Smooth muscle cell of the brain vasculature (primary cell): ENCODE data around the gene TMEM209.
"Not testable (repeated sequence)": the region's sequence is repeated elsewhere in the genome, so short reads cannot be mapped to it uniquely, and the experiment has no call there.

ENCODE experiments used
- DNase-seq: peaks from one replicate; pipeline ENCODE4 v3.0.0-alpha.2; 2012; ENCODE audit warnings: low read depth, low spot score

TMEM209 gene

DNA sequence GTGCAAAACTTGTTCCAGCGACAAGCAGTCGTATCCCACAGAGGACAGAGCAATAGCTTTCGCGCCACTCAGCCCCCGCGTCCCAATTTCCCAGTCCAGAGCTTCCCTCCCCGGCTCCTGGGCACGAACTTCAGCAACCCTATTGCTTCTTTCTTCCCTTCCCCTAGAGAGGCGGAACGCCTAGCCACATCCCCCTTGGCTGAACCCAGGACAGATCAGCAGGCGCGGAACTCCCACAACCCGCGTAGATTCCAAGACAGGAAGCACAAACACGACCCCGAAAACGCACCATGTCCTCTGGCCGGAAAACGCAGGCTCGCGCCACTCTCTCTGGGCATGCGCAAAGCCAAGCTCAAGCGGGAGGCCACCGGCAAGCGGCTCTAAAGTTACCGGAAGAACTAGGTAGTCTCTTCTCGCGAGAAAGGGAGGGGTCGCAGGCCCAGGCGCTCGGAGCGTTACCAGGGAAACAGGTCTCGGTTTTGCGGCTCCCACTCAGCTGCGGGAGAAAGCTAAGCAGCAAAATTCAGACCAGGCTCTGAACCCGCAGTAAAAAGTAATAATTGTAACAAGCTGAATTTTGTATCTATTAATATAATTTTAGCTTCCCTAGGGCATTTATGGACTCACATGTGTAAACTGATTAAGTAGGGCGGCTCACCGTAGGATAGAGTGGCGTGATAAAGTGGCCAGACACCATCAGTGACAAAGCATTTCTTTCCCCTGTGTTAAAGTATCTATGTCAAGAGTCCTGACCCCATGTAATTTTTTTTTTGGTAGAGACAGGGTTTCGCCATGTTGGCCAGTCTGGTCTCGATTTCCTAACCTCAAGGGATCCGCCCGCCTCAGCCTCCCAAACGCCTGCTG is at the start of gene TMEM209:
TMEM209 (minus strand) TSS at position 323 of the 864 bp plus-strand sequence; CDS start at position 292, 31 bp downstream.
- DNase-seq = peak; percentile 93

DNA sequence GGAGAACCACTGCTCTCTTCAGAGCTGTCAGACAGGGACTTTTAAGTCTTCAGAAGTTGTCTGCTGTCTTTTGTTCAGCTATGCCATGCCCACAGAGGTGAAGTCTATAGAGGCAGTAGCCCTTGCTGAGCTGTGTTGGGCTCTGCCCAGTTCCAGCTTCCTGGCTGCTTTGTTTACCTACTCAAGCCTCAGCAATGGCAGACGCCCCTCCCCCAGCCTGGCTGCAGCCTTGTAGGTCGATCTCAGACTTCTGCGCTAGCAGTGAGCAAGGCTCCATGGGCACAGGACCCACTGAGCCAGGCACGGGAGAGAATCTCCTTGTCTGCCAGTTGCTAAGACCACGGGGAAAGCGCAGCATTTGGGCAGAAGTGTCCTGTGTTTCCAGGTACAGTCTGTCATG is 49.3 kb upstream of the TMEM209 start:
- no peak for DNase-seq

DNA sequence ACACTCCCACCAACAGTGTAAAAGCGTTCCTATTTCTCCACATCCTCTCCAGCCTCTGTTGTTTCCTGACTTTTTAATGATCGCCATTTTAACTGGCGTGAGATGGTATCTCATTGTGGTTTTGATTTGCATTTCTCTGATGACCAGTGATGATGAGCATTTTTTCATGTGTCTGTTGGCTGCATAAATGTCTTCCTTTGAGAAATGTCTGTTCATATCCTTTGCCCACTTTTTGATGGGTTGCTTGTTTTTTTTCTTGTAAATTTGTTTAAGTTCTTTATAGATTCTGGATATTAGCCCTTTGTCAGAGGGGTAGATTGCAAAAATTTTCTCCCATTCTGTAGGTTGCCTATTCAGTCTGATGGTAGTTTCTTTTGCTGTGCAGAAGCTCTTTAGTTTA is 44.4 kb upstream of the TMEM209 start:
- not testable (repeated sequence) for DNase-seq

DNA sequence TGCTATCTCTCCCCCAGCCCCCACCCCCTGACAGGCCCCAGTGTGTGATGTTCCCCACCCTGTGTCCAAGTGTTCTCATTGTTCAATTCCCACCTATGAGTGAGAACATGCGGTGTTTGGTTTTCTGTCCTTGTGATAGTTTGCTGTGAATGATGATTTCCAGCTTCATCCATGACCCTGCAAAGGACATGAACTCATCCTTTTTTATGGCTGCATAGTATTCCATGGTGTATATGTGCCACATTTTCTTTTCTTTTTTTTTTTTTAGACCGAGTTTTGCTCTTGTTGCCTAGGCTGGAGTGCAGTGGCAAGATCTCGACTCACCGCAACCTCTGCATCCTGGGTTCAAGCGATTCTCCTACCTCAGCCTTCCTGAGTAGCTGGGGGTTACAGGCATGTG is 43.6 kb upstream of the TMEM209 start:
- DNase-seq = not testable (repeated sequence)

DNA sequence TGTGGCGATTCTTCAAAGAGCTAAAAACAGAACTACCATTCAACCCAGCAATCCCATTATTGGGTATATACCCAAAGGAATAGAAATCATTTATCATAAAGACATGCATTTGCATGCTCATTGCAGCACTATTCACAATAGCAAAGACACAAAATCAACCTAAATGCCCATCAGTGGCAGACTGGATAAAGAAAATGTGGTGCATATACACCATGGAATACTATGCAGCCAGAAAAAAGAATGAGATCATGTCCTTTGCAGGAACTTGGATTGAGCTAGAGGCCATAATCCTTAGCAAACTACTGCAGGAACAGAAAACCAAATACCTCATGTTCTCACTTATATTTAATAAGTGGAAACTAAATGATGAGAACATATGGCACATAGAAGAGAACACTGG is 41.3 kb upstream of the TMEM209 start:
- DNase-seq = not testable (repeated sequence)

DNA sequence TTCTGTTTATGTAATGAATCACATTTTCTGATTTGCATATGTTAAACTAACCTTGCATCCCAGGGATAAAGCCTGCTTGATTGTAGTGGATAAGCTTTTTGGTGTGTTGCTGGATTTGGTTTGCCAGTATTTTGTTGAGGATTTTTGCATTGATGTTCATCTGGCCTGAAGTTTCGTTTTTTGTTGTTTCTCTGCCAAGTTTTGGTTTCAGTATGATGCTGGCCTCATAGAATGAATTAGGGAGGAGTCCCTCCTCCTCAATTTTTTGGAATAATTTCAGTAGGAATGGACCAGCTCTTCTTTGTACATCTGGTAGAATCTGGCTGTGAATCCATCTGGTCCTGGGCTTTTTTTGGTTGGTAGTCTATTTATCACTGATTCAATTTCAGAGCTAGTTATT is 38.3 kb upstream of the TMEM209 start:
- DNase-seq = not testable (repeated sequence)

DNA sequence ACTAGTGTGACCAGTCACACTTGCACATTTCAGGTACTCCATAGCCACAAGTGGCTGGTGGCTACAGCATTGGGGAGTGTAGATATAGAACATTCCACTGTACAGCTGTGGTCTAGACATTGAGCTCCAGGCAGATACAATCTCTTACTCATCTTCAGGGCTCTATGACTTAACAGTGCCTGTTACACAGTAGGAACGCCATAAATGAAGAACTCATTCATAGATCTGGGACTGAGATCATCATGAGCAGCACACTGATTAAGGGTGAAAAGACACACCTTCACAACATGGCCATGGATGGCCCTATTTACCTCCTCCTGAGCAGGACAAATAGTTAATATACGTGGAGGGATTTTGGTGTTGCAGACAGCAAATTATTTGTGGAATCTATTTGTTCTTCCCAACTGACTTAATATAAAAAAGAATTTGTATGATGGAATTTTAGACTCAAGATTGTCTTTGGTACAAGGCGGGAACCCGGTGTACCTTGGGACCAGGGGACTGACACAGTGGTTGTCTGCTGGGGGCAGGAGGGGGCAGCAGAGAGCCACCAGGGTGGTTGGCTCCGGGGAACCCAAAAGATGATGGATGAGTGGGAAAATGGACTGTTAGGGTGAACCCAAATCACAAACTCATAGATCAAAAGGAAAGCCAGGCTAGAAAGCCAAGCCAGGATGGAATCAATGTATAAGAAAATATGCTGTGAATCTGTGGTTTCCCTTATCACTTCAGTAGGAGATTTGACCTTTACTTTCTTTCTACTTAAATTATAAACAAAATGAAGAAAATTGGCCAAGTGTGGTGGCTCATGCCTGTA is 37.2 kb upstream of the TMEM209 start:
- peak; percentile 23 for DNase-seq

DNA sequence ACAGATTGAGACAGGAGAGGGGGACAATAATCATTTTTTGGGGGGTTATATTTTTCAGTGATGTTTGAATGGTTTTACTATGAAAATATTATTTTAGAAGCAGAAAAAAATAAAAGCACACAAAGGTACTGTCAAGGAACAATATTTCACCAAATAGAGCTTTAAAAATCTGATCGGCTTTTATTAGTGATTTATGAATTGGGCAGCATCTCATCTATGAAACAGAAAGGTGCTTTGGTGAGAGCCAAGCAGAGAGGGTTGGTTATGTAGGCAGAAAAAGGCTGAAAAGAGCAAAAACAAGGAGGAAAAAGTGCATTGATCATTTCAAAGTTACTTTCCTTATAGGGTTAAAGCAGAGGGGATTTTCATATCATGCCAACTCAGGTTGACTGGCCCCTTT is 35.0 kb upstream of the TMEM209 start:
- no peak for DNase-seq

DNA sequence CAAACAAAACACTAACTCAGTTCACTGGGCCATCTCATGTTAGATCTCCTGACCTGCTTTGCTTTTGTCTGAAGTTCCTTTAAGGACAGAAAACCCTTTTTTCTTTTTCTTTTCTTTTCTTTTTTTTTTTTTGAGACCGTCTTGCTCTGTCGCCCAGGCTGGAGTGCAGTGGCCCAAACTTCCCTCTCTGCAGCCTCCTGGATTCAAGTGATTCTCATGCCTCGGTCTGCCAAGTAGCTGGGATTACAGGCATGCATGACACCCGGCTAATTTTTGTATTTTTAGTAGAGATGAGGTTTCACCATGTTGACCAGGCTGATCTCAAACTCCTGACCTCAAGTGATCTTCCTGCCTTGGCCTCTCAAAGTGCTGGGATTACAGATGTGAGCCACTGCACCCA is 31.2 kb upstream of the TMEM209 start:
- not testable (repeated sequence) for DNase-seq

DNA sequence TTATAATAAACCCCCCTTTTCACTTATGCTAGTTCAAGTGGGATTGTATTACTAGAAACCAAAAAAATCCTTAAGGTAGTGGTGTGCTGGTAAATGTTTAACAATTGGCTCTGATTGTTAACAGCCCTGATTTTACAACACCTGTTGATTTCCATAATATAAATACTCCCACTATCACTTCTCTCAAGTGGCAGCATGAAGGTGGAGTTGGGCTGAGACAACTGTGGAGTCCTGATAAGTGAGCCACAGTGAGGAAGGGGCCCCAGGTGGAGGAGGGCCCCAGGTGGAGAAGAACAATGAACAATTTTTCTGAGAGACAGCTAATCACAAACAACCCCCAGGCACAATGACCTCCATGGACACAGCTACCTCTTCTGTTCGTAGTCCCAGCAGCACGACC is 28.9 kb upstream of the TMEM209 start:
- DNase-seq = no peak

DNA sequence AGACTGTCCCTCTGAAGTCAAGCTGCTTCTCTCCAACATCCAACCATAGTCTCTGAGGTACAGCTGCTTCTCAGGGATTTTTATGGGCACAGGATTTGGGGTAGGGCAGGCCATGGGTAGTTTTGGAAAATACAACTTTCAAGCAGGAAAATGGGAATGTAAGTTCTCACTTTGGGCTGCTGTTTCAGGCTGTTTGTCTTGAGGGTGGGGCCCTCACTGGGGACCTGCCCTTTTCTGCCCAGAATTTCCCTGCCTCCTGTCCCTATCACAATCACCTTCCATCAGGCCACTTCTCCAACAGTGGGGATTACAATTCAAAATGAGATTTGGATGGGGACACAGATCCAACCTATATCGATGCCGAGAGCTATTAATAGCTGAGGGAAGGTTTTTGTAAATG is 27.0 kb upstream of the TMEM209 start:
- no peak for DNase-seq

DNA sequence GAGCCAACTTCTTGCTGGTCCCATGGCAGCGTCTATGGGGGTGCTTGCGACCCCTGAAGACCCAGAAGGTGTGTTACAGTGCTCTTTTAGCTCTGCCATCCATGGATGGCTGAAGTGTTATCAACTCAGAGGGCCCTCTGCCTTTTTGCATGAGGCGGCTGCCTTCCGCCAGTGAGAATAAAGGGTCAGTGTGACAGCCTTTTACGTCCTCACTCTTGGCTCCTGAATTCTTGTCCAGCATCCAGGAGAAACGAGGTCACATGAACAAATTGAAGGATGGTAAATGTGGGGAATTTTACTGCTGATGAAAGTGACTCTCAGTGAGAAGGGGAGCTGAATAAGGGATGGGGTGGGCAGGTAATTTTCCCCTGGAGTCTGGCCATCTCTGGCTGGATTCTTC is 26.6 kb upstream of the TMEM209 start:
- DNase-seq = no peak

DNA sequence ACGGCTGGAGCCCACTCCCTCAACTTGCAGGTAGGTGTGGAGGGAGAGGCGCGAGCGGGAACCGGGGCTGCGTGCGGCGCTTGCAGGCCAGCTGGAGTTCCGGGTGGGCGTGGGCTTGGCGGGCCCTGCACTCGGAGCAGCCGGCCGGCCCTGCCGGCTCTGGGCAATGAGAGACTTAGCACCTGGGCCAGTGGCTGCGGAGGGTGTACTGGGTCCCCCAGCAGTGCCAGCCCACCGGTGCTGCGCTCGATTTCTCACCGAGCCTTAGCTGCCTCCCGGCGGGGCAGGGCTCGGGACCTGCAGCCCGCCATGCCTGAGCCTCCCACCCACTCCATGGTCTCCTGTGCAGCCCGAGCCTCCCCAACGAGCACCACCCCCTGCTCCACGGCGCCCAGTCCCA is 24.8 kb upstream of the TMEM209 start:
- DNase-seq = not testable (repeated sequence)

DNA sequence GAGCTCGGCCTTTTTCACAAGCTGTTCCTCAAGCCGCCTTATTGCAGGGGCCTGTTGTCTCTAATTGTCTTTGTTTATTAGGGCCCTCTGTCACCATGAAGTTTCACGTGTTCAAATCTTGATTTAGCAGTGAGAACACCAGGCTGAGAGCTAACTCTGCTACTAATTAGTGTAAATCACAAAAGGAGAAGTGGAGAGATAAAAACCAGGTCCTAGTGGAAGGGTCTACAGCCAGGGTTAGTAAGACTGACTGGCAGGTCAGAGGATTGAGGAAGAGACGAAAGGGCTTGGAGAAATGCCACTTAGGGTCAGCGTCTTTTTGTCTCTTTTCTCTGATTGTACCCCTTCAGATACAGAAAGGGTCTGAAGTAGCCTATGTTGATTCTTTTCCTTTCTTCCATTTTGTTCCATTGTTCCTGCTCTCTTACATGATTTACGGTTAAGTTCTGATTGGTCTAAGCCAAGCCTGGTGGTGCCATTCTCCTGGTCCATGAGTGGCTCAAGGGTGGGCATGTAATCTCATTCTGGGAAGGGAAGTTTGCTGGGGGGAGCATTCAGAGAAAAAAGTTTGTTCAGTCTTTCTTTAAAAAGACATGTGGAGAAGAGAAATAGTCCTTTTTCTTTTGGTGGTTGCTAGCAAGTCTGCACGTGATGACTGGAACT is 23.8 kb upstream of the TMEM209 start:
- DNase-seq = no peak

DNA sequence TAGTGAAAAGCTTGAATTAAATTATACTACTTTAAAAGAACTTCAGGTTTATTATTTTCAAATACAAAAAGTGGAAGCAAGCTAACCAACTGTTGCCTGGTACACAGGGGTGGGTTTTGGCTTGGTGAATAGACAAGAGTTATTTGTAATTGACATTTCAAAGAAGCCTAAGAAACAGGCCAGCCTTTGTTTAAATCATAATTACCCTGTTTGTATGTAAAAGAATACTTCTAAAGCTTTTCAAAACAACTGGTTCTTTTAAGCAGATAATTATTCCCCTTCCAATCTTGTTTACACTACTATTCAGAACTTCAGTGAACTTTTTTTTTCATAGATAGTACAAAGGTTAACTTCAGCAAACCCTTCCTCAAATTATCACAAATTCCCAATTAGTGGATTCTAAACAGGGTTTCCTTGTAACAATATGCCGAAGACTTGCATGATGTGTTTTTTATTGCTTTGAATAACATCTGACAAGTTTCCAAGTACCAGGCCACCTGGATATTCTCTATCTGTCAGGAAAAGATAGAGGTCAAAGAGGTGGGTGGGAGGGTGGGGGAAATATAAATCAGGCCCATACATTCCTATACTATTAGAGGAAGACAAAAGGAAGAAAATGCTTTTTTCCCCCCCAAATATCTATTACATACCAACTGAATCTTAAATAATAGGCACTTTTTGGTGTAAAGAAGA is 22.8 kb upstream of the TMEM209 start:
- no peak for DNase-seq

DNA sequence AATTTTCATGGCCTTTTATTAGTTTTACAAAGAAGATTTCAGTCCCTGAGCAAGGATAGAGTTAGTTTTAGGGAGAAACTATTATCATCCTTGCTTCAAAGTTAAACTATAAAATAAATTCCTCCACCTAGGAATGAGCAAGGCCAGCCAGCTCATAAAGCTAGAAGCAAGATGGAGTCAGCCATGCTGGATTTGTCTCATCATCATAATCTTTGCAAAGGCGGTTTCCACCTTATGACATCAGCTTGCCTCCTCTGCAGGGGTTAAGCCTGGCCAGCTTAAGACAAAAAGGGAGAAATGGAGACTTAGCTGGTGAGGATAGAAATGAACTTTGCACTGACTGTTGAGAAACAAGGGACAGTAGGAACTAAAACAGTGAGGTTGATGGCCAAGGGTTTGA is 21.1 kb upstream of the TMEM209 start:
- no peak for DNase-seq

DNA sequence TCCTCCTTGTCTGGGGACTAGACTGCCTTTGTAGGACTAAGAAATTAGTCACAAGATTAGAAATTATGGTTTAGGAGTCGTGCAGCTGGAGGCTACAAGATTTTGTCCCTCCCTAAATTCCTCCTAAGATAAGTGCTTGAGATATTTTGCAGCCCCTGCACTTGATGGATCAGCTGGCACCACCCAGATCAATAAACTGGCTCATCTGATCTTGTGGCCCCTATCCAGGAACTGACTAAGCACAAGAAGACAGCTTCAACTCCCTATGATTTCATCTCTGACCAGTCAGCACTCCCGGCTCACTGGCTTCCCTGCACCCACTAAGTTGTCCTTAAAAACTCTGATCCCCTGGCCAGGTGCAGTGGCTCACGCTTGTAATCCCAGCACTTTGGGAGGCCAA is 19.7 kb upstream of the TMEM209 start:
- DNase-seq = not testable (repeated sequence)

DNA sequence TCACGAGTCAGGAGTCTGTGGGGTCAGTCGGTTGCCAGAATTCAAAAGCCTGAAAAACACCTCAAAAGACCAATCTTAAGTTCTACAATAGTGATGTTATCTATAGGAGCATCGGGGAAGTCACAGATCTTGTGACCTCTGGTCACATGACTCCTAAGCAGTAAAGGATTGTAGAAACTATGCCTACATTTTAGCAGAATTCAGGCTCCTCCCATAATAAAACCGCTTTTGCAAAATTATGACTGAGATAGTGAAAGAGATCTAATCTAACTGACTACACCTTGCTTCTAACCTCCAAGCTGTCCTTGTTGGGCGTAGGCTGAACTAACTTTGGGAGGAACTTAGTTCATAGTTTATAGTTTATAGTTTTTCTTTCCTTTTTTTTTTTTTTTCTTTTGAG is 19.0 kb upstream of the TMEM209 start:
- DNase-seq = no peak

DNA sequence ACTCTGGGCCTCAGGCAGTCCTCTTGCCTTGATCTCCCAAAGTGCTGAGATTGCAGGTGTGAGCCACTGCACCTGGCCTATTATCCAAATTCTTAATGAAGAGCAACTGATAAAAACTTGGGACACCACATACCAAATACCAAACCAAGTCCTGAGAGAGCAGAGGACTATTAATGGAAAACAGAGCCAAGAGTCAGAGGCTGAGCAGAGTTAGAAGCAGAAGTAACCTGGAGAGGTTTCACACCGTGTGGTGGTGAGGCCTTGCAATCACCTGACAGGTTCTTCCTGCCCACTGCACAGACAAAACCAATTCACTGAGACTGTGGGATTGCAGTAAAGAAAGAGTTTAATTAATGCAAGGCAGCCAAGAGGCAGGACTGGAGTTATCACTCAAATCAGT is 18.4 kb upstream of the TMEM209 start:
- no peak for DNase-seq

DNA sequence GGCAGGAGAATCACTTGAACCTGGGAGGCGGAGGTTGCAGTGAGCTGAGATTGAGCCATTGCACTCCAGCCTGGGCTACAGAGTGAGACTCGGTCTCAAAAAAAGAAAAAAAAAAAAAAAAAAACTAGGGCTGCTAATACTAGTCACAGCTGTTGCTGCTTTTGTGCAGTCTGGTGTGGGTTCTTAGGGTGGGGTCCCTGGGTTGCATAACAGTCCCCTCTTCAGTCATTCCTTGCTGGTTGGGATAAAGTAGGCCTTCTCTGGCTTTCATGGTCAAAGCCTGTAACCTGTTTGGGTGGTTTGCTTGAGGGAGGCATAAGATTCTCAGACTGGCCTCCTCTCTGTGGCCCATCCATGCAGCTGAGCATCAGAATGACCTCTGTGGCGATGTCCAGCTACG is 16.5 kb upstream of the TMEM209 start:
- DNase-seq = no peak

DNA sequence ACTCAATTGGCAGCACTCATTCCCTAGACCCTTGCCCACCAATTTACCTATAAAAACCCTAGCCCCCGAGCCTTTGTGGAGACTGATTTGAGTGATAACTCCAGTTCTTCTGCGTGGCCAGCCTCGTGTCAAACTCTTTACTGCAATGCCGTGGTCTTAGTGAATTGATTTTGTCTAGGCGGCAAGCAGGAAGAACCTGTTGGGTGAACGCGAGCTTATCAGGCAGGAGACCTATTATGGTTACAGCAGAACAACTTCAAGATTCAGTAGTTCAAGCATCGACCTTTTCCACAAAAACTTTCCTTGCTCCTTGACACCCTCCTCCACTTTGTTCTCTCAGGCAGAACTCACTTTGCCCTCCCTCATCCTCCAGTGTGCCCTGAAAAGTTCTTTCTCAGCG is 14.7 kb upstream of the TMEM209 start:
- DNase-seq = no peak
